Suprapubic skin (tissue), 4 donors: ENCODE results near the gene TFAP2D.

Experiments used
- EP300 ChIP-seq: sonication (generic); formaldehyde crosslinking; IDR thresholded peaks from one replicate; pipeline ENCODE4 v1.6.1; 2017; ENCODE audit warnings: antibody characterized with exemption
- POLR2A ChIP-seq, 2 donors: fragments of 450-650 bp; IDR thresholded peaks; one replicate each; pipeline ENCODE4 v1.6.1; 2017; ENCODE audit warnings: antibody characterized with exemption in 2 of 2, mild to moderate bottlenecking in 2 of 2, moderate library complexity in 2 of 2
- POLR2AphosphoS5 ChIP-seq, 3 donors: sonication (generic); formaldehyde crosslinking; IDR thresholded peaks; one replicate each; pipeline ENCODE4 v1.6.1; 2017; ENCODE audit warnings: antibody characterized with exemption in 3 of 3
- TF ChIP-seq, protein P1 (sequence below), 2 donors: fragments of 200-600 bp in 1 of 2; fragments of 450-650 bp in 1 of 2; sonication (generic) in 1 of 2; IDR thresholded peaks; one replicate each; pipeline ENCODE4 v1.5.1; 2016 to 2019; ENCODE audit warnings: antibody characterized with exemption in 2 of 2, mild to moderate bottlenecking in 1 of 2, moderate library complexity in 1 of 2

DNA sequence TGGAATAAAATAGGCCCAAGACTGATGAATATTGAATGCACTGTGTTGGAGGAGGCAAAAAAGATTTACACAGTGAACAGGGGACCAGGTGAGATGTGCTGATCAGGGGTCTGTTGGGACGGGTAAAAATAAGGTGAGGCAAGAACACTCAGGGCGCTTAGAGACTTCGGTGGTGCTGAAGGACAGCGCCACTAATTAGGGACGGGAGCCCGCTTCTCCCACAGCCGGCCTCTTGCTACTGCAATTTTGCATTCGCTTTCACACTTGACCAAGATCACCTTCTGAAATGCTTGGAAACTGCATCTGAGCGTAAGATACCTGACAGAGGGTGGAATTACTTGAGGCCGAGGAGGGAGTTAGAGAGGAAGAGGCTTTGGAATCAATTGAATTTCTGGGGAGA, 7.3 kb downstream of the TFAP2D start:
- TF ChIP-seq POLR2A (IDR thresholded peaks at IDR 0.05) (no peak), EP300 (no peak), POLR2AphosphoS5 (IDR thresholded peaks at IDR 0.05) (no peak)
- TF ChIP-seq, protein P1, sequence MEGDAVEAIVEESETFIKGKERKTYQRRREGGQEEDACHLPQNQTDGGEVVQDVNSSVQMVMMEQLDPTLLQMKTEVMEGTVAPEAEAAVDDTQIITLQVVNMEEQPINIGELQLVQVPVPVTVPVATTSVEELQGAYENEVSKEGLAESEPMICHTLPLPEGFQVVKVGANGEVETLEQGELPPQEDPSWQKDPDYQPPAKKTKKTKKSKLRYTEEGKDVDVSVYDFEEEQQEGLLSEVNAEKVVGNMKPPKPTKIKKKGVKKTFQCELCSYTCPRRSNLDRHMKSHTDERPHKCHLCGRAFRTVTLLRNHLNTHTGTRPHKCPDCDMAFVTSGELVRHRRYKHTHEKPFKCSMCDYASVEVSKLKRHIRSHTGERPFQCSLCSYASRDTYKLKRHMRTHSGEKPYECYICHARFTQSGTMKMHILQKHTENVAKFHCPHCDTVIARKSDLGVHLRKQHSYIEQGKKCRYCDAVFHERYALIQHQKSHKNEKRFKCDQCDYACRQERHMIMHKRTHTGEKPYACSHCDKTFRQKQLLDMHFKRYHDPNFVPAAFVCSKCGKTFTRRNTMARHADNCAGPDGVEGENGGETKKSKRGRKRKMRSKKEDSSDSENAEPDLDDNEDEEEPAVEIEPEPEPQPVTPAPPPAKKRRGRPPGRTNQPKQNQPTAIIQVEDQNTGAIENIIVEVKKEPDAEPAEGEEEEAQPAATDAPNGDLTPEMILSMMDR (IDR thresholded peaks at IDR 0.05), result no peak
